Brain microvascular endothelial cell (primary cell): ENCODE data around the gene CSNK2A3.

Source experiments
- DNase-seq: peaks from one replicate; pipeline ENCODE4 v3.0.0-alpha.2; 2020
- H3K27ac ChIP-seq: fragments of 250-450 bp; sonication (Bioruptor Pico); 2 replicates; pipeline ENCODE4 v1.5.1; 2020; ENCODE audit warnings: mild to moderate bottlenecking, moderate library complexity
- H3K27me3 ChIP-seq: fragments of 250-450 bp; sonication (Bioruptor Pico); replicated peaks from 2 replicates; pipeline ENCODE4 v1.5.1; 2020; ENCODE audit warnings: mild to moderate bottlenecking
- H3K36me3 ChIP-seq: fragments of 250-450 bp; sonication (Bioruptor Pico); replicated peaks from 2 replicates; pipeline ENCODE4 v1.5.1; 2020; ENCODE audit warnings: mild to moderate bottlenecking
- H3K4me3 ChIP-seq: 2 replicates; pipeline ENCODE4 v1.5.1; 2011; ENCODE audit warnings: low read depth, mild to moderate bottlenecking, control low read depth, low read length, moderate library complexity
- CTCF ChIP-seq: IDR thresholded peaks from 2 replicates; pipeline ENCODE4 v1.5.1; 2011; ENCODE audit warnings: low read depth, mild to moderate bottlenecking, moderate library complexity, low read length, control low read depth, inconsistent platforms; ENCODE audit errors: missing control alignments
- in situ Hi-C: cut with HindIII; loops from 2 replicates; pipeline ENCODE4 v1.10.0; 2017; ENCODE audit warnings: low sequenced_read_pairs, low pct_ligation_motif_present

The CSNK2A3 gene

GRCh38 chr11:11346303-11346702 is 6.7 kb downstream of the CSNK2A3 start:
- no peaks in the 10 kb centered on the region for H3K27me3 ChIP-seq
- TF ChIP-seq CTCF: no peak
- no peak for DNase-seq
- no peak overlapping the region for H3K4me3 ChIP-seq
- no peaks in the 10 kb centered on the region for H3K36me3 ChIP-seq
- H3K27ac ChIP-seq: no peak overlapping the region
- in situ Hi-C loops: no loop called here

DNA sequence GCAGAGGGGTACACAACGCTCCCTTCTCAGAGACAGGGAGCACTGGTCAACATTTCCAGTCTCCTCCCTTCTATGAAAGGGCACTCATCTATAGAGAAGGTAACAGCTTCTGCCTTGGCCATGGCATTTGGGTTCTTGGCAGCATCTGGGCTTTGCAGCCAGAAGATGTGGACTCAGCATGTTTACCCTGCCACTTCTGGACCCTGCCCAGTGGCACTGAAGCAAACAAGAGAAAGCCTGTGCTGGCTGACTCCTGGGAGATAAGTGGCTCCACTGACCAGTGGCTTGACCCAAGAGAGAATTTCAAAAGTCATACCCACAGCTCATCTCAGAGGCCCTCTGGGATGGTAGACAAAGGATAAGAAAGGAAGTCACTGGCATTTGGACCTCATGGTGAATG is 8.0 kb downstream of the CSNK2A3 start:
- no peak overlapping the region for H3K4me3 ChIP-seq
- in situ Hi-C loops: no loop called here
- no peak overlapping the region for H3K27ac ChIP-seq
- TF ChIP-seq CTCF: no peak
- no peaks in the 10 kb centered on the region for H3K27me3 ChIP-seq
- DNase-seq: no peak
- no peaks in the 10 kb centered on the region for H3K36me3 ChIP-seq

DNA sequence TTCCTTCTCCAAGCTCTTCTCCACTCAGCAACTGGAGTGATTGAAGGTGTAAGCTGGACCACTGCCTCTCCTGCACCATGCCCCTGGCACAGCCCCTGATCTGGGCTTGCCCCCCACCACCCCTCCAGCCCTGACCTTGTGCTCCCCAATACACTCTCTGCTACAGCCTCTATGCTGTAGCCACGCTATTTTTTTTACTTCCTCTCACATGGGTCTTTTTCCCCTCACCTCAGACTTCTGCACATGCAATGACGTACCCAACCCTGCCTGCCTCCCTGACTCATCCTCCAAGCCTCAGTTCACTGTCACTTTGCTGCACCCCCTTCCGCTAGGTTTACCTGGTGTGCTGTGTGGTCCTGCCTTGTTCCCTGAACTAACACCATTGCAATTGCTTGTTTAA is 9.0 kb downstream of the CSNK2A3 start:
- DNase-seq: no peak
- no peaks in the 10 kb centered on the region for H3K27me3 ChIP-seq
- in situ Hi-C loops: no loop called here
- no peak overlapping the region for H3K27ac ChIP-seq
- no peak overlapping the region for H3K4me3 ChIP-seq
- no peak for TF ChIP-seq CTCF
- H3K36me3 ChIP-seq: no peaks in the 10 kb centered on the region

GRCh38 chr11:11338304-11338703 is 14.7 kb downstream of the CSNK2A3 start:
- in situ Hi-C loops: no loop called here
- H3K27ac ChIP-seq: no peak overlapping the region
- no peak for TF ChIP-seq CTCF
- H3K4me3 ChIP-seq: no peak overlapping the region
- no peak for DNase-seq
- peaks cover 6% of the 10 kb centered on the region for H3K27me3 ChIP-seq
- no peaks in the 10 kb centered on the region for H3K36me3 ChIP-seq

- Histone ChIP-seq H3K36me3 (no peaks in the 10 kb centered on the region), H3K4me3 (no peak overlapping the region), H3K27me3 (peaks cover 6% of the 10 kb centered on the region), H3K27ac (no peak overlapping the region)
- TF ChIP-seq CTCF: no peak
- in situ Hi-C loops: no loop called here
- DNase-seq: no peak
Measured at GRCh38 chr11:11336664-11337063, 16.4 kb downstream of the CSNK2A3 start.

DNA sequence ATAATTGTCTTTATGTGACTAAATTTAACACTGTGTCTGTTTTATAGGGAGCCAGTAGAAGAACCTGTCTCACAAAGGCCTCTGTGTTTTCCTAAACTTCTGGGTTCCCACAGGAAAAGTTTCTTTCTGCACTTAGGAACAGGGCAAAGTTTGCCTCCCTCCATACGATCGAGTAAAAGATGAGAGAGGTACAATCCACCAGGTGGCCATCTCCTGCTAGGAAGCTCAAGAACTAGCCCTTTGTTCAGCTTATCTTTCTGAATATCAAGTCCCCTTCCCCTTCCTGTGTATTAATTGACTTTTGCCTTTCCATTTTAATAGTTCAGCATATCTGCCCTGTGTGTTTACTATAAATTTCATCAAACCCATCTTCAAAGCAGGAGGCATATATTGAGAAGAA is 18.0 kb downstream of the CSNK2A3 start:
- no peak overlapping the region for H3K27ac ChIP-seq
- DNase-seq: no peak
- H3K27me3 ChIP-seq: peaks cover 6% of the 10 kb centered on the region
- peak; percentile 15 for TF ChIP-seq CTCF
- in situ Hi-C loops: no loop called here
- no peak overlapping the region for H3K4me3 ChIP-seq
- H3K36me3 ChIP-seq: no peaks in the 10 kb centered on the region
